GM23248 (cell line): Measurements from ENCODE around the gene PLPPR1. TPM values are rescaled to one million over a fixed set of nuclear protein-coding genes. Genes with fewer than 3 reads are reported as not detected.

ENCODE experiments used
- DNase-seq: peaks from one replicate; pipeline ENCODE4 v3.0.0-alpha.2; 2015
- H2AFZ ChIP-seq: fragments of 200-600 bp; sonication (generic); 2 replicates; pipeline ENCODE4 v1.6.1; 2016; ENCODE audit warnings: antibody characterized with exemption
- H3F3A ChIP-seq: fragments of 200-600 bp; sonication (generic); 2 replicates; pipeline ENCODE4 v1.6.1; 2016; ENCODE audit warnings: mild to moderate bottlenecking, antibody characterized with exemption, mixed run types; ENCODE audit not compliant: insufficient read depth
- H3K27ac ChIP-seq: fragments of 200-600 bp; sonication (generic); 2 replicates; pipeline ENCODE4 v1.5.1; 2016; ENCODE audit warnings: mild to moderate bottlenecking
- H3K27me3 ChIP-seq: fragments of 200-600 bp; sonication (generic); replicated peaks from 2 replicates; pipeline ENCODE4 v1.6.1; 2016; ENCODE audit warnings: mild to moderate bottlenecking; ENCODE audit not compliant: insufficient read depth
- H3K36me3 ChIP-seq: fragments of 200-600 bp; sonication (generic); 2 replicates; pipeline ENCODE4 v1.6.1; 2016; ENCODE audit warnings: low read depth, mild to moderate bottlenecking
- H3K4me1 ChIP-seq: fragments of 200-600 bp; sonication (generic); 2 replicates; pipeline ENCODE4 v1.6.1; 2016; ENCODE audit warnings: mild to moderate bottlenecking; ENCODE audit not compliant: insufficient read depth
- H3K4me2 ChIP-seq: fragments of 200-600 bp; sonication (generic); one replicate; pipeline ENCODE4 v1.6.1; 2016; ENCODE audit warnings: mild to moderate bottlenecking; ENCODE audit not compliant: unreplicated experiment
- H3K4me3 ChIP-seq: fragments of 200-600 bp; sonication (generic); 2 replicates; pipeline ENCODE4 v1.5.1; 2016; ENCODE audit warnings: mild to moderate bottlenecking
- H3K79me2 ChIP-seq: fragments of 200-600 bp; sonication (generic); 2 replicates; pipeline ENCODE4 v1.6.1; 2016; ENCODE audit warnings: mild to moderate bottlenecking; ENCODE audit not compliant: insufficient read depth
- H3K9ac ChIP-seq: fragments of 200-600 bp; sonication (generic); 2 replicates; pipeline ENCODE4 v1.6.1; 2016; ENCODE audit warnings: mild to moderate bottlenecking
- H3K9me2 ChIP-seq: fragments of 200-600 bp; sonication (generic); 2 replicates; pipeline ENCODE4 v1.6.1; 2016; ENCODE audit warnings: mixed run types, mild to moderate bottlenecking, moderate library complexity; ENCODE audit not compliant: insufficient read depth
- H3K9me3 ChIP-seq: fragments of 200-600 bp; sonication (generic); one replicate; pipeline ENCODE4 v1.6.1; 2017; ENCODE audit warnings: low read depth
- H4K20me1 ChIP-seq: fragments of 200-600 bp; sonication (generic); 2 replicates; pipeline ENCODE4 v1.6.0; 2016; ENCODE audit not compliant: insufficient read depth
- EZH2 ChIP-seq: fragments of 200-600 bp; sonication (generic); IDR thresholded peaks from 2 replicates; pipeline ENCODE4 v1.6.1; 2018; ENCODE audit warnings: antibody characterized with exemption, mild to moderate bottlenecking; ENCODE audit not compliant: insufficient read depth, poor library complexity, severe bottlenecking
- EZH2phosphoT487 ChIP-seq: fragments of 200-600 bp; sonication (generic); IDR thresholded peaks from 2 replicates; pipeline ENCODE4 v1.6.1; 2018; ENCODE audit warnings: antibody characterized with exemption, moderate library complexity, mild to moderate bottlenecking, low read depth; ENCODE audit not compliant: insufficient read depth
- WGBS, 2 experiments: methylation state at CpG; one replicate each; pipeline ENCODE4 v1.1.6; 2015 to 2017; ENCODE audit warnings: low lambda C conversion rate in 2 of 2, low coverage in 1 of 2; ENCODE audit errors: missing lambda C conversion rate in 2 of 2; 5-methylcytosine and 5-hydroxymethylcytosine counted together
- in situ Hi-C: fragments of 300-500 bp; cut with MboI; formaldehyde crosslinking; loops from 2 replicates; pipeline ENCODE4 v1.15.0; 2020
- polyA plus RNA-seq: library from polyadenylated mRNA; unstranded; fragments of >200 nt; fragmentation: Nextera tagmentation; extraction: Ambion mirVana; gene quantifications from 2 replicates; pipeline ENCODE4 v1.2.1, GENCODE V29; 2016
- small RNA-seq: library from RNA; depleted of rRNA; stranded (forward); fragments of <200 nt; gene quantifications from one replicate; pipeline ENCODE3, GENCODE V24; 2014; ENCODE audit warnings: low read depth, low replicate concordance
- total RNA-seq: library from RNA; depleted of rRNA; stranded (reverse); fragments of >200 nt; shearing (Covaris generic); gene quantifications from 2 replicates; pipeline ENCODE4 v1.2.3, GENCODE V29; 2014

PLPPR1 gene
- total and polyA plus RNA-seq, 2 experiments from 2014 or later, result not detected

GRCh38 chr9:101371813-101372212 lies 343.3 kb downstream of the PLPPR1 start:
- no peak overlapping the region for H3K4me3 ChIP-seq
- in situ Hi-C loops, result no loop called here
- no peak overlapping the region for H3K9ac ChIP-seq
- no peaks in the 10 kb centered on the region for H3K27me3 ChIP-seq
- no peaks in the 10 kb centered on the region for H3K9me3 ChIP-seq
- WGBS, 2 experiments, result 79 to 80% methylated on average over 3 of the region's 3 CpGs
- TF ChIP-seq EZH2phosphoT487 (no peak), EZH2 (no peak)
- H3K4me1 ChIP-seq, result peaks cover 29% of the 10 kb centered on the region
- H3K27ac ChIP-seq, result no peak overlapping the region
- no peaks in the 10 kb centered on the region for H4K20me1 ChIP-seq
- no peak for DNase-seq
- H2AFZ ChIP-seq, result no peak overlapping the region
- no peaks in the 10 kb centered on the region for H3K36me3 ChIP-seq
- H3K9me2 ChIP-seq, result no peaks in the 10 kb centered on the region; the same call in 1 of the 2 replicates
- no peaks in the 10 kb centered on the region for H3K79me2 ChIP-seq
- peaks cover 11% of the 10 kb centered on the region for H3F3A ChIP-seq
- no peak overlapping the region for H3K4me2 ChIP-seq

- 53 to 55% methylated on average over 2 of the region's 2 CpGs for WGBS, 2 experiments
- Histone ChIP-seq H4K20me1 (no peaks in the 10 kb centered on the region), H3K9ac (no peak overlapping the region), H3K79me2 (no peaks in the 10 kb centered on the region), H3K27me3 (no peaks in the 10 kb centered on the region), H3K27ac (no peak overlapping the region), H3K4me2 (no peak overlapping the region), H3K4me1 (peaks cover 36% of the 10 kb centered on the region), H3F3A (peaks cover 18% of the 10 kb centered on the region), H3K4me3 (no peak overlapping the region), H3K9me2 (no peaks in the 10 kb centered on the region; the same call in 1 of the 2 replicates), H3K9me3 (no peaks in the 10 kb centered on the region), H3K36me3 (no peaks in the 10 kb centered on the region), H2AFZ (no peak overlapping the region)
- in situ Hi-C loops, result no loop called here
- DNase-seq, result no peak
- TF ChIP-seq EZH2phosphoT487 (no peak), EZH2 (no peak)
Measured at GRCh38 chr9:101372327-101373118, 344.0 kb downstream of the PLPPR1 start.

Small RNA genes lying within 50 kb of the gene (small RNA-seq; reads per million reads assigned to genes)
- gene RF00322, result not detected
